ENCODE measurements around the gene SNTB2.

SNTB2 gene

DNA sequence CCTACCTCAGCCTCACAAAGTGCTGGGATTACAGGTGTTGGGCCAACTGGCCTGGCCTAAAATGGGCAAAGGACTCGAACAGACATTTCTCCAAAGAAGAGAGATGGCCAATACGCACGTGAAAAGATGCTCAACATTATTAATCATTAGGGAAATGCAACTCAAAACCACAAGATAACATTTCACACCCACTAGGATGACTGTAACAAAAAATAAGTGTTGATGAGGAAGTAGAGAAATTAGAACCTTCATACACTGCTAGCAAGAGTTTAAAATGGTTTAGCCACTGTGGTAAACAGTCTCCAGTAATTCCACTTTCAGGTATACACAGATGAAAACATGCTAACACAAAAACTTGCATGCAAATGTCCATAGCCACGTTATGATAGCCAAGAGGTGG, 159.0 kb downstream of the SNTB2 start:
- no peak for DNase-seq (ENCODE audit: low read depth)

DNA sequence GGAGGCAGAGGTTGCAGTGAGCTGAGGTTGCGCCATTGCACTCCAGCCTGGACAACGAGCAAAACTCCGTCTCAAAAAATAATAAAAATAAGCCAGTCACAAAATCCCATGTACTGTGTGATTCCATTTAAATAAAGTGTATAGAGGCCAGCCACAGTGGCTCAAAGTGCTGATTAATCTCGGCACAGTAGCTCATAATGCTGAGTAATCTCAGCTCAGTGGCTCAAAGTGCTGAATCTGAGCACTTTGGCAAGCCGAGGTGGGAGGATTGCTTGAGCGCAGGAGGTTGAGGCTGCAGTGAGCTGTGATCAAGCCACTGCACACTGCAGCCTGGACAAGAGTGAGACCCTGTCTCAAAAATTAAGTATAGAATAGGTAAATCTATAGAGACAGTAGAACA, 159.7 kb downstream of the SNTB2 start:
- no peak for DNase-seq (ENCODE audit: low read depth)

DNA sequence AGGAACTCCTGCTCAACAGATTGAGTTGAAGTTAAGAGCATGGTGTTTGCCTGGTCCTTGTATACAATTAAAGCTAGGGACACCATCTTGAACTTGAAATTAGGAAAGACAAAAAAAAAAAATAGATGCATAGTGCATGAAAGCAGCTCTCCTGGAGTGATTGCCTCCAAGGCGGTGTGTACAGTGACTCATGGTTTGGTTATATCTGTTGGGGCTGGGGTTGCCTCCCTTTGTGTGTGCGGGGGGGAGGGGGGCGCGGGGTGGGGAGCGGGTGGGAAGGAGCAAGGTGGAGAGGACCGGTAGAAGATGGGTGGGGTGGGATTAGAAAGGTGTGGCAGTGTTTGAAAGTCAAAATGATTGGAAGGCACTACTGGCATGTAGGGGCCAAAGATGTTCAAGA, 161.3 kb downstream of the SNTB2 start:
- DNase-seq (ENCODE audit: low read depth) = no peak

DNA sequence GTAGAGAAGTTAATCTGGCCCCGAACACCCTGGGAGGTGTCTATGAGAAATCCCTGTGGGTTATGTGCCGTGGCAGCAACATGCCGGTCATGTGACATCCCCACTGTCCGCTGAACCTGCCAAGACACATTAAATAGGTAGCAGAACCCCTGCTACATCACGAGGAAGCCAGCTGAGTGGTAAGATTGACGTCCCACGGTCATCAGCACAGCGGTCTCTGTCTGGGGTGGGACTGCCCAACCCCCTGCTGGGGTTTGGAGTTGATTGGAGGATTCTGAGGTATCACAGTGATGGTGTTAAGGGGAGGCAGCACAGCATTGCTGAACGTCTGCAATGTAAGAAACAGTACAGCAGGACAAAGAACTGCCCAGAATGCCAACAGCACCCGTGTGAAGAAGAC, 162.6 kb downstream of the SNTB2 start:
- DNase-seq (ENCODE audit: low read depth) = no peak

DNA sequence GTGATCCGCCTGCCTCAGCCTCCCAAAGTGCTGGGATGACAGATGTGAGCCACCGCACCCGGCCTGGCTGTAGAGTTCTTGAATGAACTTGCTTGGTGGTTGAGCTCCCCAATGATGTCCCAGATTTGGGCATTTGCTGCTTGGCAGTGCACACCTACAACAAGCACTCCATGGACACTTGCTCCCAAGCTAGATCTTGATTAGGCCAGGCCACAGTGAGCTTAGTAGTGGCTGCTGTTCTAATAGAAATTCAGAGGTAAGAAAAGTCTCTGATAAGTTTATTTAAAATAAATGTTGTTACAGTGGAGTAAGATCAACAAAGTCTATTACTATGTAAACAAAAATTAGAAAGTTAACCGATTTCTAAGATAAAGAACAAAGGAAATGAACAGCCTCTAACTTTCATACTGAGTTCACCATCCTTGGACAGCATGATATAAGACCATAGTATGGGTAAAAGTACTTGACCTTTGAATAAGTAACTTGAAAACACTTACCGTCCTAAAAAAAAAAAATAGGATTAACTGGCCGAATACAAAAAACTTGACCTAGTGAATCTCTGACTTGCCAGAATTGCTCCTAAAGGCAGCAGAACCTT, 163.7 kb downstream of the SNTB2 start:
- no peak for DNase-seq (ENCODE audit: low read depth)

DNA sequence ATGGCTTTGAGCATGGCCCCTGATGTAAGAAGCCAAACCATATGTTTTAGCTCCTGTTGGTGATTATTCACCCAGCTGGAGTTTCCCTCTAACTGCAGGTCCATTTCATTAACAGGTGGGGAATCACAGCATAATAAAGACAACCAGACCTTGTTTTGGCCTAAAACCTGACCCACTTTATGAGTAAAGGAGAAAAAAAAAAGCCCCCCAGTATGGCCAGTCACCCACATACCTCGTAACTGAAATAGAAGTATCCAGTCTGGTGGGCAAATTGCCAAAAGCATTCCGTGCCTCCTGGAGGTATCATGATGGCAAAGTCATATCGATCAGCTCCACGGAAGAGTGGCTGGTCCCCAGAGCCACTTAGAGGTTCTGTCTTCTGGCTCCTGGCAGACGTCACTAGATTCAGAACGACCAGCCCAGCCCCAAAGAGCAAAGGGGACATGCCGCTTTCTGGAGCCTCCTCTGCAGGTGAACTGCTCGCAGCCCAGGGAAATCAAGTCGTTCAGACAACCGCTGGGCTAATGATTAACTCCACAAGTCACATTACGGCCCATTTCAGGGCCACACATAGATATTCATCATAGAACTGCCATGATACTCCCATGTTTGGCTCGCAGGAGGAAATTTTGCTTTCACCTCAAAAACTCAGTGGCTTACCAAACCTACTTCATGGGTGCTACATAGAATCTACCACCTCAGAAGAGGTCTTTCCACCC, 164.5 kb downstream of the SNTB2 start, which contains the start of gene TMED6:
TSS of gene TMED6 (minus strand) at position 478 of the 719 bp plus-strand sequence. CDS start at position 445, 33 bp downstream.
- no peak for DNase-seq (ENCODE audit: low read depth)

All from fibroblast of the conjunctiva (primary cell).